ENCODE results near the gene KMT5B. TPM values are rescaled to one million over a fixed set of nuclear protein-coding genes. Genes with fewer than 3 reads are reported as not detected.

The KMT5B gene
- total RNA-seq, 1 donor = 20.1 TPM

DNA sequence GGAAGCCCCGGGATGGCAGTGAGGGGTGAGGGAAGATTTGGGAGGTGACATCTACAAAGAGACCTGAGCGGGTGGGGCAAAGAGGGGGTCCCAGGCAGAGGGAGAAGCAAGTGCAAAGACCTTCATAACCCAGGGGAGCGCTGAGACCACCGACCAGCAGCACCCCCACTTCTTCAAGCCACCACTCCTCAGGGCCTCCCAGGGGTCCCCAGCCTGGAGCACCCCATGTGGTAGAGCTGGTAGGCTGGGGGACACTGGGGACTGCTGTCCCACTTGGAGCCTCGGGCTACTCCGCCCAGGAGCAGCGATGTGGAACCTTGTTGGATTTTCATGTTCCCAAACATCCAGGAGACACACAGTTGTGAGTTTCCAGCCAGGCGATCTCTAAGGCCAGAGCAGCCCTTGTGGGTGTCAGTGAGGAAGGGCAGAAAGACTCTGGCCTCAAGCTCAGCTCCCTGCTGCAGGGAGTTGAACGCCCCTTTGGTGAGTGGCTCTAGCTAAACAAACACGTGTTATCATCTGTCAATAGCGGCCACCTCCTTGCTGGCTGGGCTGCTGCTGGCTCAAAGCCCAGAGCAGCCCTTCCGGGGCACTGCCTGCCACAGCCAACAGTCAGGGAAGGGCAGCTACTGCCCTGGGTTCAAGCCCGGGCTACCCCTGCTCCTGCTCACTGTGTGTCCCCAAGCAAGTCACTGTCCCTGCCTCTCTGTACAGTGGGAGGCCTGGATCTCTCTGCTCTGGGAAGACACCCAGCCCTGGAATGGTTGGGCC, 66.2 kb downstream of the KMT5B start:
- TF ChIP-seq, protein P1, sequence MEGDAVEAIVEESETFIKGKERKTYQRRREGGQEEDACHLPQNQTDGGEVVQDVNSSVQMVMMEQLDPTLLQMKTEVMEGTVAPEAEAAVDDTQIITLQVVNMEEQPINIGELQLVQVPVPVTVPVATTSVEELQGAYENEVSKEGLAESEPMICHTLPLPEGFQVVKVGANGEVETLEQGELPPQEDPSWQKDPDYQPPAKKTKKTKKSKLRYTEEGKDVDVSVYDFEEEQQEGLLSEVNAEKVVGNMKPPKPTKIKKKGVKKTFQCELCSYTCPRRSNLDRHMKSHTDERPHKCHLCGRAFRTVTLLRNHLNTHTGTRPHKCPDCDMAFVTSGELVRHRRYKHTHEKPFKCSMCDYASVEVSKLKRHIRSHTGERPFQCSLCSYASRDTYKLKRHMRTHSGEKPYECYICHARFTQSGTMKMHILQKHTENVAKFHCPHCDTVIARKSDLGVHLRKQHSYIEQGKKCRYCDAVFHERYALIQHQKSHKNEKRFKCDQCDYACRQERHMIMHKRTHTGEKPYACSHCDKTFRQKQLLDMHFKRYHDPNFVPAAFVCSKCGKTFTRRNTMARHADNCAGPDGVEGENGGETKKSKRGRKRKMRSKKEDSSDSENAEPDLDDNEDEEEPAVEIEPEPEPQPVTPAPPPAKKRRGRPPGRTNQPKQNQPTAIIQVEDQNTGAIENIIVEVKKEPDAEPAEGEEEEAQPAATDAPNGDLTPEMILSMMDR (IDR thresholded peaks at IDR 0.05; ENCODE audit: insufficient read depth, low read length) = no peak
- DNase-seq (ENCODE audit: low read depth) = peak; percentile 34

DNA sequence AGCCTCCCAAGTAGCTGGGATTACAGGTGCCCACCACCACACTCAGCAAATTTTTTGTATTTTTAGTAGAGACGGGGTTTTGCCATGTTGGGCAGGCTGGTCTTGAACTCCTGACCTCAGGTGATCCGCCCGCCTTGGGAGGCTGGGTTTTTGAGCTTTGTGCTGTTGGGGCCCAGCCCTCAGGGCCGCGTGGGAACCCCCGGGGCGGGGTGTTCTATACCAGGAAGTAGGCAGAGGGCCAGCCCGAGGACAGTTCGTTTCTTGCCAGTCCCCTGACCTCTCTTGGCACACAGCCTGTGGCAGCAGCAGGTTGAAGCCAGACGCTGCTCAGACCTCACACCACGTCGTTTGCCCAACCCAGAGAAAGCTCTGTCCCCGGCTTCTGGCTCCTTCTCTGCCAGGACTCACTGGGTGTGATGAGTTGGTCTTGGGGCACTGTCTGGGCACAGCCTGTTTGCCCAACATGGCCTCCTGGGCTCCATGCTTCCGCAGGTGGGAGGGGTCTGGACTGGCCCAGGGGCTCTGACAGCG, 67.0 kb downstream of the KMT5B start:
- no peak for DNase-seq (ENCODE audit: low read depth)
- H3K4me3 ChIP-seq (ENCODE audit: low read depth, low read length) = no peak overlapping the region
- TF ChIP-seq, protein P1 (IDR thresholded peaks at IDR 0.05; ENCODE audit: insufficient read depth, low read length) = no peak

More for the DNA sequence above, 66.2 kb downstream of the KMT5B start:
- H3K4me3 ChIP-seq (ENCODE audit: low read depth, low read length) = no peak overlapping the region

DNA sequence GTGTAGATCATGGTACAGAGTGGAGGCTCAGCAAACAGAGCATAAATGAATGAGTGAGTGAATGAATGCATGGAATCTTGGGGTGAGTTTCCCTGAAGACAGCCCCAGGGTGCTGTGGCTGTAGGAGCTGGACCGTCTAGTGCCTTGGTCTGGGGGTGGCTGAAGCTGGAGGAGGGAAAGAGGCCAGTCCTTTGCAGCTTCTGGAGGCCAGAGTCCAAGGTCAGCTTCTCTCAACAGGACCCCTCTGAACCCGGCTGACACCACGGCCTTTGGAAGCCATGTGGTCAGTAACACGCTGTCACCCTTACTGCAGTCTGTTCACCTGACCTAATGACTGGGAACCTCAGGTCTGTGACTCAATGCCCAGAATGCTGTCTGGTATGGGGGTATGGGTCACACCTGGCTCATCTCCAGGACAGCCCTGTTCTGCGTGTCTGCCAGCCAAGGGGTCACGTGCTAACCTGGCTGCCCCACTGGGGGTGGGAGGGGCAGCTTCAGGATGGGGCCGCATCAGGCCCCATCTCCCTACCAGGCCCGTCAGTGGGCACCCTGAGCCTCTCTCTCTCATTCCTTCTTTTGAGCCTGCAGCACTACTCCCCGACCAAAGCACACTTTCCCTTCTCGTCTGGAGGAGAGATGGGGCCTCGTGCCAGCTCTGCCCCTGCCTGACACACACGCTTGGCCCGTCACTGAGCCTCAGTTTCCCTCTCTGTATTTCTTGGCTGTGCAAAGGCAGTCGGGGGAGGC, 67.8 kb downstream of the KMT5B start:
- TF ChIP-seq, protein P1 (IDR thresholded peaks at IDR 0.05; ENCODE audit: insufficient read depth, low read length) = no peak
- no peak for DNase-seq (ENCODE audit: low read depth)
- no peak overlapping the region for H3K4me3 ChIP-seq (ENCODE audit: low read depth, low read length)

DNA sequence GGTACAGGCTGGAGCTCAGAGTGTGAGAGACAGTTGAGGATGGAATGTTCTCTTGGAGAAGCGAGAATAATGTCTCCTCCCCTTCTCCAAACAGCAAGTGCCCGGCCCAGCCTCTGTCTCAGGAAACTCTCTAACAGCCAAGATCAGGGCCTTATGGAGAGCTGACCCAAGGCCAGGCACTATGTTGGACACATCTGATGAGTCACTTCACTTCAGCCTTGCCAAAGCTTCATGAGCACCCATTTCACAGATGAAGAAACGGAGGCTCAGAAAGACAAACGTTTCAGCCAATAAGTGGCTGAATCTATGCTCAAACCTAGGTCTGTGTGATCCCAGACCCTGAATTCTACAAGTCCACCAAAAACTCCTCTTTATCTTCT, 69.8 kb downstream of the KMT5B start:
- no peak overlapping the region for H3K4me3 ChIP-seq (ENCODE audit: low read depth, low read length)
- no peak for DNase-seq (ENCODE audit: low read depth)
- TF ChIP-seq, protein P1 (IDR thresholded peaks at IDR 0.05; ENCODE audit: insufficient read depth, low read length) = no peak

DNA sequence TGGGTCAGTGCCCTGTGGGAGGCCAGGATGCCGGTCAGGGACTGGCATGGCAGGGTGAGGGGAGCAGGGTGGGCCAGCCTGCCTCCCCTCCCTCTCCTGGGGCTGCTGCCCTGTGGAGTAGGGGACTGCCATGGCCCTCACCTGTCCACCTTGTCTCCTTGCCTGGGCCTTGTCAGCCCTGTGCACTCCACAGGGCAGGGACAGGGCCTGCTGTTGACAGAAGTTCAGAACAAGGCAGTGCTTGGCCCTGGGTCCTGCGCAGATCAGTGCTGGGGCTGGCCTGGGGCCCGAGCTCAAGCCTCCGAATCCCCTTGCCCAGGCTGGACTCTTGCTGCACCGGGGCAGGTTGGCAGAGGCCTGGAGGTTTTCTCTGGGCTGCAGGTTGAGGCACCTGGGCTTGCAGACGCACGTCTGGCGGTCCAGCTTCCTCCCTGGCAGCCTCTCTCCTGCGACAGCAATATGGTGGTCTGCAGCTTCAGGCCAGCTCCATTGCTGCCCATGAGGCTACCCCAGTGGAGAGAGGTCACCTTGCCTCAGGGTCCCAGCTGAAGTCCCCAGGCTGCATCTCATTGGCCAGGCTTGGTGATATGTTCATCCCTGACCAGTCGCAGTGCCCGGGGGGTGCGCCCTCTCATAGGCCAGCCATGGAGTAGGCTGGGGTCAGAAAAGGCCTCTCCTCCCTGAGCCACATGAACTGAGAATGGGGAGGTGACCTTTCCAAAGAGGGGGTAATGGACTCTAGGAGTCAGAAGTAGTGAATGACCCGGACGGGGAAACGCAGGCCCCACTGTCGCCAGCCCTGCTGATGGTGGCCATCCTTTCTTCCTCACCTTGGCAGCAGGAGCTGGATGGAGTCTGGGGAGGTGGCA, 70.4 kb downstream of the KMT5B start:
- DNase-seq (ENCODE audit: low read depth) = no peak
- H3K4me3 ChIP-seq (ENCODE audit: low read depth, low read length) = no peak overlapping the region
- TF ChIP-seq, protein P1 (IDR thresholded peaks at IDR 0.05; ENCODE audit: insufficient read depth, low read length) = no peak

DNA sequence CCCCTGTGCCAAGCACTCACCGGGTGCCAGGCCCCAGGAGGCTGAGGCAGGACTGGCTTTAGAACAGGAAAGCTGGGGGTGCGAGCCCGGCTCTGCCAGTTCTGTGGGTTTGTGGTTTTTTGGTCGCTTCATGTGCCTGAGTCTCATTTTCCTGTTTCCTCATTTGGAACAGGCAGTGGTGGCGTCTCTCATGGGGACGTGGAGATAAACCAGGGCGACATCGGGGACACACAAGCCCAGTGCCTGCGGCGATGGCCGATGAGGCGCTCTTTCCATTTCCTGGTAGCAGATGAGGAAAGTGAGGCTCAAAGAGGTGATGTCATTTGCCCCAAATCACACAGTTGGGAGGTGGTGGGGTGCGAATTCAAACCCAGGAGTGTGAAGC, 71.1 kb downstream of the KMT5B start:
- no peak overlapping the region for H3K4me3 ChIP-seq (ENCODE audit: low read depth, low read length)
- TF ChIP-seq, protein P1 (IDR thresholded peaks at IDR 0.05; ENCODE audit: insufficient read depth, low read length) = no peak
- DNase-seq (ENCODE audit: low read depth) = no peak

Measured in fibroblast of the aortic adventitia (primary cell).